PC-3 (cell line): ENCODE results near the gene CCDC86. TPM values are rescaled to one million over a fixed set of nuclear protein-coding genes. Genes with fewer than 3 reads are reported as not detected.

Experiments
- ATAC-seq: fragments of 200-7000 bp; cut with Tn5 transposase; 2 replicates; pipeline ENCODE4 v1.9.1; 2020; ENCODE audit warnings: mild to moderate bottlenecking, moderate library complexity
- BruUV-seq: library from RNA; stranded (reverse); fragments of 400-500 nt; replicated peaks from 2 replicates; lab custom pipeline; 2021; lab: Mats Ljungman, UMichigan
- CTCF ChIA-PET: fragments of 300-600 bp; sonication (Branson Sonifier 250); formaldehyde crosslinking; loops from one replicate; lab custom pipeline; 2022; ENCODE audit warnings: antibody characterized with exemption; lab: Charles Lee
- POLR2A ChIA-PET: fragments of 300-600 bp; sonication (Branson Sonifier 250); formaldehyde crosslinking; loops from one replicate; lab custom pipeline; 2022; ENCODE audit warnings: antibody characterized with exemption; ENCODE audit not compliant: unreplicated experiment; lab: Charles Lee
- DNase-seq: peaks from one replicate; pipeline ENCODE4 v3.0.0-alpha.2; 2015
- H2AFZ ChIP-seq: fragments of 300-600 bp; sonication (generic); 2 replicates; pipeline ENCODE4 v1.6.0; 2016; ENCODE audit warnings: antibody characterized with exemption, low read length
- H3F3A ChIP-seq: fragments of 300-600 bp; sonication (generic); one replicate; pipeline ENCODE4 v1.6.0; 2017; ENCODE audit warnings: antibody characterized with exemption, low read length, control low read depth, mild to moderate bottlenecking; ENCODE audit not compliant: unreplicated experiment
- H3K27ac ChIP-seq: fragments of 300-600 bp; sonication (generic); 2 replicates; pipeline ENCODE4 v1.5.1; 2016; ENCODE audit warnings: mild to moderate bottlenecking, low read length
- H3K27me3 ChIP-seq: fragments of 300-600 bp; sonication (generic); 2 replicates; pipeline ENCODE4 v1.6.1; 2016; ENCODE audit warnings: low read length, mixed read lengths
- H3K36me3 ChIP-seq: fragments of 300-600 bp; sonication (generic); 2 replicates; pipeline ENCODE4 v1.6.1; 2016; ENCODE audit warnings: low read depth, mixed run types, low read length, mixed read lengths
- H3K4me1 ChIP-seq: fragments of 300-600 bp; sonication (generic); 2 replicates; pipeline ENCODE4 v1.5.1; 2016; ENCODE audit warnings: low read length; ENCODE audit not compliant: insufficient read depth
- H3K4me2 ChIP-seq: fragments of 300-600 bp; sonication (generic); 2 replicates; pipeline ENCODE4 v1.6.0; 2016; ENCODE audit warnings: low read length
- H3K4me3 ChIP-seq: fragments of 300-600 bp; sonication (generic); 2 replicates; pipeline ENCODE4 v1.5.1; 2016; ENCODE audit warnings: mild to moderate bottlenecking, low read length, mixed read lengths
- H3K79me2 ChIP-seq: fragments of 300-600 bp; sonication (generic); 2 replicates; pipeline ENCODE4 v1.6.1; 2017; ENCODE audit warnings: low read length, mixed read lengths
- H3K9ac ChIP-seq: fragments of 300-600 bp; sonication (generic); 2 replicates; pipeline ENCODE4 v1.6.0; 2016; ENCODE audit warnings: mild to moderate bottlenecking, low read length
- H3K9me2 ChIP-seq: fragments of 300-600 bp; sonication (generic); replicated peaks from 2 replicates; pipeline ENCODE4 v1.6.1; 2016; ENCODE audit warnings: mixed run types, low read length, mixed read lengths
- H3K9me3 ChIP-seq: fragments of 300-600 bp; sonication (generic); 2 replicates; pipeline ENCODE4 v1.6.1; 2016; ENCODE audit warnings: low read length, mixed read lengths
- H4K20me1 ChIP-seq: fragments of 300-600 bp; sonication (generic); 2 replicates; pipeline ENCODE4 v1.6.1; 2016; ENCODE audit warnings: low read length, mixed read lengths
- EZH2 ChIP-seq: fragments of 300-600 bp; sonication (generic); IDR thresholded peaks from one replicate; pipeline ENCODE4 v1.6.1; 2017; ENCODE audit warnings: antibody characterized with exemption, mild to moderate bottlenecking, low read length; ENCODE audit not compliant: unreplicated experiment
- EZH2phosphoT487 ChIP-seq: fragments of 300-600 bp; sonication (generic); IDR thresholded peaks from 2 replicates; pipeline ENCODE4 v1.6.1; 2018; ENCODE audit warnings: mild to moderate bottlenecking, antibody characterized with exemption, low read length, borderline replicate concordance
- intact Hi-C: fragments of 100-400 bp; cut with micrococcal nuclease; formaldehyde crosslinking; loops from 2 replicates; pipeline ENCODE4 v1.9.0; 2023
- total RNA-seq: library from RNA; depleted of rRNA; stranded (reverse); fragments of >200 nt; gene quantifications from 2 replicates; pipeline ENCODE4 v1.2.3, GENCODE V29; 2014
- TF ChIP-seq, protein P1 (sequence below): fragments of 300-600 bp; sonication (generic); conservative IDR thresholded peaks from 2 replicates; pipeline ENCODE4 v1.5.1; 2017; ENCODE audit warnings: antibody characterized with exemption, low read depth, mild to moderate bottlenecking, low read length

Gene CCDC86
- total RNA-seq, 1 experiment from 2014 or later: 67.9 TPM

DNA sequence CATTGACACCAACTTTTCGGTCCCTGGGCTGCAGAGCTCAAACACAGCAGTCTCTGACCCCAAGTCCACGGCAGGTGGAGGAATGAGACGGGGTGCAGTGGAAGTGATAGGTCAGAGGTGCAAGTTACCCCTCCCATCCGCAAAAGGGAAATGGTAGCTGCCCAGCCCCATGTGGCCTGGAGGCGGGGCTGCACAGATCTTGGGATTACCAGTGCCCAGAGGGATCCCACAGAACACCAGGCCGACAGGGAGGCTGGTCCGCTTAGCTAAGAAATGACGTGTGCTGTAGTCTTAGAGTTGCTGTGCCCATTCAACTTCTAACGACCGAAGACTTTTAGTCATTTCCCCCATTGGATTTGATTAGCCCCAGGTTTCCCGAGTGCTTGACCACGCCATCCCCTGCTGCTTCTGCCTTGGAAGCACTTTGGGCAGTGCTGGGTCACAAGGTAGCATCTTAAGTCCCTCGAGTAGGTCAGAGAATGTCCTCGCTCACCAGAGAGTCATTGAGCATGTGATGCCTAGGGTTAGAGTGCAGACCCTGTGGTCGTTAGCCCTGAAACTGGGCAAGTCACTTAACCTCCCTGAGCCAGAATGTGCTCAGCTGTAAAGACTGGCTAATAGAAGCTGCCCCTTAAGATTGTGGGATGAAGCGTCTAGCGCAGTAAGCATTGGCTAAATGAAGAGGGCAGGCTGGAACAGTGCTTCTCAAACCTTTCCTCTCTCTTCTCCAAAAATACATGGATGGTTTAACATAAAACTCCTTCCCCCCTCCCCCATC, 9.6 kb downstream of the CCDC86 start:
- no peak overlapping the region for H3K4me2 ChIP-seq
- TF ChIP-seq EZH2: no peak
- H3K27ac ChIP-seq: no peak overlapping the region
- no peaks in the 10 kb centered on the region for H3K9me3 ChIP-seq
- H3K9me2 ChIP-seq: no peaks in the 10 kb centered on the region
- ChIA-PET POLR2A (interaction anchor here (0.6 kb wide), 1 partner anchor 20 kb away, joined by 4 read pairs; no protein-coding TSS in a partner anchor), CTCF (no interaction called here)
- H3K4me1 ChIP-seq: no peaks in the 10 kb centered on the region
- H4K20me1 ChIP-seq: no peaks in the 10 kb centered on the region
- H3K79me2 ChIP-seq: peaks cover 11% of the 10 kb centered on the region
- H3K36me3 ChIP-seq: peaks cover 31% of the 10 kb centered on the region; the same call in 1 of the 2 replicates
- H3K9ac ChIP-seq: no peak overlapping the region
- H2AFZ ChIP-seq: no peak overlapping the region
- no TSS peak for BruUV-seq
- no peak overlapping the region for H3K4me3 ChIP-seq
- no peak for DNase-seq
- H3K27me3 ChIP-seq: no peaks in the 10 kb centered on the region
- no peak for ATAC-seq
- intact Hi-C loops: no loop called here
- no peaks in the 10 kb centered on the region for H3F3A ChIP-seq

DNA sequence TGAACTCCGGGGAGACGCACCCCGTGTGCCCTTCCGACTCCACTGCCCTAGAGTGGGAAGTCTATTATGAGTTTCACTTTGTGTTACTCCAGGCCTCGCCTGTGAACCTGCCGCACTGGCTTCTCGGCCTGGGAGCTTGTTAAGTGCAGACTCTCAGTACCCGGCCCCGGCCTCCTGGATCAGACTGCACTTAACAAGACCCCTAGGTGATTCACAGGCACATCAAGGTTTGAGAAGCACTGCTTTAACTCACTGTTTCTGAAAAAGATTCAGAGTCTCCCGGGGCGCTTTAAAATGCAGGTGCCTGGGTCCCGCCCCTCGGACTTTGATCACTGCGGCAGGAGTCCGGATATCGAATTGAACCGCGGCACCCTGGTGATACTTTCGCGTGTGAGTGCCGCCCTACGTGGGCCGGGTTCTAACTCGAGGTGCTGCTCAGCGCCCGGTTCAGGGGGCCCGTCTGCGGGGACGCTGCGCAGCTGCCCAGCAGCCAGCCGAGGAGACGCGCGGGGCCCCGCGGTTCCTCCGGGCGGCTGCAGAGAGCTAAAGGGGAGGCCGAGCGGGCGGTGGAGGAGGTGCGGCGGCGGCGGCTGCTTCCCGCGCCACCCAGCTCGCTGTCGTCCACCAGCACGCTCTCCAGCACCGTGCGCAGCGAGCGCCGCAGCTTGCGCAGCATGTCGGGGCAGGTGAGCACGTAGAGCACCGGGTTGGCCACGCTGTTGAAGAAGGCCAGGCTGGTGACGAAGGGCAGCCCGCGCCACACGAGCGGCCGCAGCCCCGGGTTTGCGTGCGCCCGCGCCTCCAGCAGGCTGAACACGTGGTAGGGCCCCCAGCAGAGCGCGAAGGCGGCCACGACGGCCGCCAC, 10.4 kb downstream of the CCDC86 start:
- Histone ChIP-seq H3K9ac (no peak overlapping the region), H3K27ac (no peak overlapping the region), H2AFZ (no peak overlapping the region), H3K4me2 (no peak overlapping the region), H3K4me3 (no peak overlapping the region), H3K4me1 (no peaks in the 10 kb centered on the region), H3F3A (no peaks in the 10 kb centered on the region), H4K20me1 (no peaks in the 10 kb centered on the region), H3K9me2 (no peaks in the 10 kb centered on the region), H3K9me3 (no peaks in the 10 kb centered on the region), H3K27me3 (no peaks in the 10 kb centered on the region), H3K79me2 (peaks cover 3% of the 10 kb centered on the region; the same call in 1 of the 2 replicates), H3K36me3 (peaks cover 31% of the 10 kb centered on the region; the same call in 1 of the 2 replicates)
- intact Hi-C loops: no loop called here
- BruUV-seq: no TSS peak
- ATAC-seq: no peak
- no peak for DNase-seq
- POLR2A ChIA-PET: interaction anchor here (0.6 kb wide), 1 partner anchor 21 kb away, joined by 4 read pairs; no protein-coding TSS in a partner anchor
- no peak for TF ChIP-seq EZH2
- no peak for TF ChIP-seq EZH2phosphoT487
- TF ChIP-seq, protein P1, sequence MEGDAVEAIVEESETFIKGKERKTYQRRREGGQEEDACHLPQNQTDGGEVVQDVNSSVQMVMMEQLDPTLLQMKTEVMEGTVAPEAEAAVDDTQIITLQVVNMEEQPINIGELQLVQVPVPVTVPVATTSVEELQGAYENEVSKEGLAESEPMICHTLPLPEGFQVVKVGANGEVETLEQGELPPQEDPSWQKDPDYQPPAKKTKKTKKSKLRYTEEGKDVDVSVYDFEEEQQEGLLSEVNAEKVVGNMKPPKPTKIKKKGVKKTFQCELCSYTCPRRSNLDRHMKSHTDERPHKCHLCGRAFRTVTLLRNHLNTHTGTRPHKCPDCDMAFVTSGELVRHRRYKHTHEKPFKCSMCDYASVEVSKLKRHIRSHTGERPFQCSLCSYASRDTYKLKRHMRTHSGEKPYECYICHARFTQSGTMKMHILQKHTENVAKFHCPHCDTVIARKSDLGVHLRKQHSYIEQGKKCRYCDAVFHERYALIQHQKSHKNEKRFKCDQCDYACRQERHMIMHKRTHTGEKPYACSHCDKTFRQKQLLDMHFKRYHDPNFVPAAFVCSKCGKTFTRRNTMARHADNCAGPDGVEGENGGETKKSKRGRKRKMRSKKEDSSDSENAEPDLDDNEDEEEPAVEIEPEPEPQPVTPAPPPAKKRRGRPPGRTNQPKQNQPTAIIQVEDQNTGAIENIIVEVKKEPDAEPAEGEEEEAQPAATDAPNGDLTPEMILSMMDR: no peak
- CTCF ChIA-PET: no interaction called here
